ENCODE measurements around the gene KRTAP9-7.

Gene KRTAP9-7

DNA sequence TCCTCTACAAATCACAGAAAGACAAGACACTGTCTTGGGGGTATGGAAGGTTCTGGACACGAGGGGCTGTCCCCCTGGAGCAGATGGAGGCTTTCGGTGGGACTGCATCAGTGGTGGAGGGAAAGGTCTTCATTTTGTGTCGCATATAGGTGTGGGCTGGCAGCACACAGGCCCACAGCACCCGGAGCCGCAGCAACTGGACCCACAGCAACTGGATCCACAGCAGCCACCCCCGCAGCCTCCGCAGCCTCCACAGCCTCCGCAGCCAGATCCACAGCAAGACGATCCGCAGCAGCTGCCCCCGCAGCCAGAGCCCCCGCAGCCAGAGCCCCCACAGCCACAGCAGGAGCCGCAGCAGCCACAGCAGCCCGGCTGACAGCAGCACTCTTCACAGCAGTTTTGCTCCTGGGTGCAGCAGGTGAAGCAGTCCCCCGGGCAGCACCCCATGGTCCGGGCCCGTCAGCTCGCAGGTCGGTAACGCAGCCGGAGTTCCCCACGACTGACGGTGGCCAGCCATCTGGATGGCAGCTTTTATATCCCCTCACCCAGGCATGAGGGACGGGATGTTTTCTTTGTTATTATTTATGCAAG is 39.8 kb downstream of the KRTAP9-7 start, which contains the start of gene KRTAP17-1:
KRTAP17-1 (minus strand) TSS at position 507 of the 591 bp plus-strand sequence; CDS start at position 447, 60 bp downstream.
- Histone ChIP-seq H3K27ac (ENCODE audit: low read length) (no peak within 1 kb of the TSS), H2AFZ (ENCODE audit: low read depth, low read length) (no peak within 1 kb of the TSS), H4K20me1 (ENCODE audit: insufficient read depth, low read length) (no peaks in the 10 kb centered on the region), H3K9me3 (ENCODE audit: insufficient read depth, low read length) (no peaks in the 10 kb centered on the region), H3K4me1 (ENCODE audit: low read length) (no peaks in the 10 kb centered on the region), H3K36me3 (replicated peaks; ENCODE audit: low read depth, low read length) (no peaks in the 10 kb centered on the region), H3K4me3 (ENCODE audit: low read length) (no peak within 1 kb of the TSS), H3K4me2 (ENCODE audit: low read length) (no peak within 1 kb of the TSS), H3K9ac (ENCODE audit: low read length) (no peak within 1 kb of the TSS), H3K79me2 (ENCODE audit: low read length) (no peaks in the 10 kb centered on the region), H3K27me3 (ENCODE audit: low read depth, low read length) (peaks cover 29% of the 10 kb centered on the region)
- TF ChIP-seq, protein P1, sequence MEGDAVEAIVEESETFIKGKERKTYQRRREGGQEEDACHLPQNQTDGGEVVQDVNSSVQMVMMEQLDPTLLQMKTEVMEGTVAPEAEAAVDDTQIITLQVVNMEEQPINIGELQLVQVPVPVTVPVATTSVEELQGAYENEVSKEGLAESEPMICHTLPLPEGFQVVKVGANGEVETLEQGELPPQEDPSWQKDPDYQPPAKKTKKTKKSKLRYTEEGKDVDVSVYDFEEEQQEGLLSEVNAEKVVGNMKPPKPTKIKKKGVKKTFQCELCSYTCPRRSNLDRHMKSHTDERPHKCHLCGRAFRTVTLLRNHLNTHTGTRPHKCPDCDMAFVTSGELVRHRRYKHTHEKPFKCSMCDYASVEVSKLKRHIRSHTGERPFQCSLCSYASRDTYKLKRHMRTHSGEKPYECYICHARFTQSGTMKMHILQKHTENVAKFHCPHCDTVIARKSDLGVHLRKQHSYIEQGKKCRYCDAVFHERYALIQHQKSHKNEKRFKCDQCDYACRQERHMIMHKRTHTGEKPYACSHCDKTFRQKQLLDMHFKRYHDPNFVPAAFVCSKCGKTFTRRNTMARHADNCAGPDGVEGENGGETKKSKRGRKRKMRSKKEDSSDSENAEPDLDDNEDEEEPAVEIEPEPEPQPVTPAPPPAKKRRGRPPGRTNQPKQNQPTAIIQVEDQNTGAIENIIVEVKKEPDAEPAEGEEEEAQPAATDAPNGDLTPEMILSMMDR (IDR thresholded peaks at IDR 0.05; ENCODE audit: low read depth, low read length) = no peak
- no peak for TF ChIP-seq EZH2phosphoT487 (IDR thresholded peaks at IDR 0.05; ENCODE audit: low read depth)

DNA sequence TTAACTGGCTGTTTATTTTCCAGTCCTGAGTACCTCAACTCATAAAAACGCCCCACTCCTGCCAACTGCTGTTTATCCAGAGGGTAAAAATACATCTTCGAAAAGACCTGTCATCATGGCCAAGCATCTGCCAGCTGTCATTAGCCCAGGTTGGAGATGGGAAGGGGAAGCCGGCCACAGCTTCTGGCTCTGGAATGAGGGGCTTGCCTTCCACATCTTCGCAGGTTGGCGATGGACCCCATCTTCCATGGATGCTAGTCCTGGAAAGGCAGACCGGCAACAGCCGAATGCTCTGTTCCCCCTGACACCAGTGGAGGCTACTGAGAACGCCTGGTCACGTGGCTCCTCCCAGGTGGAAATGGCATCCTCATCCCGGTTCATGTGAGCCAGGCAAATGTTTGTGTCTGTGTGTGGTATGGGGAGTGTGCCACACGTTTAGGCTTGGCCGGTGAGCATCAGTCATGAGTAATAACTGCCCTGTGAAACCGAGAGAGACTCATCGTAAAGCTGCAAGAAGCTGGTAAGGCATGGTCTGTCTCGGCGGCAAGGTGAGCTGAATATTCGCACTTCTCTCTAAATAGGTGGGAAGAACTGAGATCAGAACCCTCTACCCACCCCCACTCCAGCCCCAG is 40.4 kb downstream of the KRTAP9-7 start:
- no peak for TF ChIP-seq EZH2phosphoT487 (IDR thresholded peaks at IDR 0.05; ENCODE audit: low read depth)
- TF ChIP-seq, protein P1 (IDR thresholded peaks at IDR 0.05; ENCODE audit: low read depth, low read length) = no peak

DNA sequence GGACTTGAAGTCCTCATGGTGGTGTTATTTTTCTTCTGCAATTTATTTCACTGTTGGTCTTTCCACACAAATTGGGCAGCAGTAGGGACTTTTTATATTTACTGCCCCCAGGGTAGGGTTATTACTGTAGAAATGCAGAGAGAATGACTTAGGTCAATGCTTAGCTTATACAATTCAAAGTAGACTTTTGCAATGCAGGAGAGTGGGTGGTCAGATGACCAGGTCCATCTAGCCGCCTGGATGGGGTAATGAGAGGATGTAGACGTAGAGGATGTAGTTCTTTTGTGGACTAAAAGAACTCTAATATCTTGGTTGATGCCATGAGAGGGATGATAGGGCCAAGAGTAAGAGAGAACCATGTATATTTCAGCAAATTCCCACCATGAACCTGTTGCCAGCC is 42.7 kb downstream of the KRTAP9-7 start:
- H3K79me2 ChIP-seq (ENCODE audit: low read length) = no peaks in the 10 kb centered on the region
- H3K4me2 ChIP-seq (ENCODE audit: low read length) = no peak overlapping the region
- no peak for TF ChIP-seq EZH2phosphoT487 (IDR thresholded peaks at IDR 0.05; ENCODE audit: low read depth)
- TF ChIP-seq, protein P1 (IDR thresholded peaks at IDR 0.05; ENCODE audit: low read depth, low read length) = no peak
- peaks cover 7% of the 10 kb centered on the region; the same call in 1 of the 2 replicates for H3K27me3 ChIP-seq (ENCODE audit: low read depth, low read length)
- no peak overlapping the region for H3K9ac ChIP-seq (ENCODE audit: low read length)
- no peaks in the 10 kb centered on the region for H3K4me1 ChIP-seq (ENCODE audit: low read length)
- no peaks in the 10 kb centered on the region for H3K36me3 ChIP-seq (replicated peaks; ENCODE audit: low read depth, low read length)
- H3K9me3 ChIP-seq (ENCODE audit: insufficient read depth, low read length) = no peaks in the 10 kb centered on the region
- H2AFZ ChIP-seq (ENCODE audit: low read depth, low read length) = no peak overlapping the region
- H3K4me3 ChIP-seq (ENCODE audit: low read length) = no peak overlapping the region
- no peaks in the 10 kb centered on the region for H4K20me1 ChIP-seq (ENCODE audit: insufficient read depth, low read length)
- H3K27ac ChIP-seq (ENCODE audit: low read length) = no peak overlapping the region

More for the DNA sequence above, 40.4 kb downstream of the KRTAP9-7 start:
- Histone ChIP-seq H3K27me3 (ENCODE audit: low read depth, low read length) (peaks cover 25% of the 10 kb centered on the region), H3K4me3 (ENCODE audit: low read length) (no peak overlapping the region), H3K9ac (ENCODE audit: low read length) (no peak overlapping the region), H3K36me3 (replicated peaks; ENCODE audit: low read depth, low read length) (no peaks in the 10 kb centered on the region), H3K27ac (ENCODE audit: low read length) (no peak overlapping the region), H3K79me2 (ENCODE audit: low read length) (no peaks in the 10 kb centered on the region), H3K9me3 (ENCODE audit: insufficient read depth, low read length) (no peaks in the 10 kb centered on the region), H4K20me1 (ENCODE audit: insufficient read depth, low read length) (no peaks in the 10 kb centered on the region), H3K4me2 (ENCODE audit: low read length) (no peak overlapping the region), H3K4me1 (ENCODE audit: low read length) (no peaks in the 10 kb centered on the region), H2AFZ (ENCODE audit: low read depth, low read length) (no peak overlapping the region)

DNA sequence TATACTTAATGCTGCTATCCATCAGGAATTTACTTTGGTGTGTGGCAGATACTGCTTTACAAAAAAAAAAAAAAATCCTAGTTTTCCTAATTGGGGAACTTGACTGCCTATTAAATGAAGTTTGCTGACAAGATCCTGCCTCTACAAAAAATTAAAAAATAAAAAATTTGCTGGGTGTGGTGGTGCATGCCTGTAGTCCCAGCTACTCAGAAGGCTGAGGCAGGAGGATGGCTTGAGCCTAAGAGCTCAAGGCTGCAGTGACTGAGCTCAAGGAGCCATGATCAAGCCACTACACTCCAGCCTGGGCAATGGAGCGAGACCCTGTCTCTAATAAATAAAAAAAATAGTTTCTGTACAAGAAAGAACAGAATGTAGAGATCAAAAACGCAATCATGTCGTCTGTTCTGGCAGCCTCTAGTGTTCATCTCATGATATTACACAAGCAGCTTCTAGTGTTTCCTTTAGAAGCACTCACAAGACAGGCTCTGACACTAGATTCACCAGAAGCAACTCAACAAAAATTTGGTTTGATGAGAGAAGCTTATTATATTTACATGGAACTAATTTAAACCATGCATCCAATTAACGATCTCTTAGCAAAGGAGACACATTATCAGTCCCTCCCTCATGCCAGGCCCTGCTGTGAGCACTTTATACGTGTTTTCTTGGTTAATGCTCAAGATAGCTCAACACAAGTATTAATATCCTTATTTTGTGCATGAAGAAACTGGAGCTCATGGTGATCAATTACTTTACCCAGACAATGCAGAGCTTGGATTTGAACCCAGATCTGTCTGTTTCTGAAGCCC is 46.8 kb downstream of the KRTAP9-7 start:
- no peaks in the 10 kb centered on the region for H3K9me3 ChIP-seq (ENCODE audit: insufficient read depth, low read length)
- H2AFZ ChIP-seq (ENCODE audit: low read depth, low read length) = no peak overlapping the region
- H3K9ac ChIP-seq (ENCODE audit: low read length) = no peak overlapping the region
- TF ChIP-seq, protein P1 (IDR thresholded peaks at IDR 0.05; ENCODE audit: low read depth, low read length) = peak; percentile 65
- no peak for TF ChIP-seq EZH2phosphoT487 (IDR thresholded peaks at IDR 0.05; ENCODE audit: low read depth)
- no peaks in the 10 kb centered on the region for H4K20me1 ChIP-seq (ENCODE audit: insufficient read depth, low read length)
- H3K4me1 ChIP-seq (ENCODE audit: low read length) = no peaks in the 10 kb centered on the region
- no peak overlapping the region for H3K4me3 ChIP-seq (ENCODE audit: low read length)
- H3K27ac ChIP-seq (ENCODE audit: low read length) = no peak overlapping the region
- H3K79me2 ChIP-seq (ENCODE audit: low read length) = no peaks in the 10 kb centered on the region
- H3K36me3 ChIP-seq (replicated peaks; ENCODE audit: low read depth, low read length) = no peaks in the 10 kb centered on the region
- H3K4me2 ChIP-seq (ENCODE audit: low read length) = no peak overlapping the region
- H3K27me3 ChIP-seq (ENCODE audit: low read depth, low read length) = no peaks in the 10 kb centered on the region
